ENCODE results near the gene TGFBR1.

DNA sequence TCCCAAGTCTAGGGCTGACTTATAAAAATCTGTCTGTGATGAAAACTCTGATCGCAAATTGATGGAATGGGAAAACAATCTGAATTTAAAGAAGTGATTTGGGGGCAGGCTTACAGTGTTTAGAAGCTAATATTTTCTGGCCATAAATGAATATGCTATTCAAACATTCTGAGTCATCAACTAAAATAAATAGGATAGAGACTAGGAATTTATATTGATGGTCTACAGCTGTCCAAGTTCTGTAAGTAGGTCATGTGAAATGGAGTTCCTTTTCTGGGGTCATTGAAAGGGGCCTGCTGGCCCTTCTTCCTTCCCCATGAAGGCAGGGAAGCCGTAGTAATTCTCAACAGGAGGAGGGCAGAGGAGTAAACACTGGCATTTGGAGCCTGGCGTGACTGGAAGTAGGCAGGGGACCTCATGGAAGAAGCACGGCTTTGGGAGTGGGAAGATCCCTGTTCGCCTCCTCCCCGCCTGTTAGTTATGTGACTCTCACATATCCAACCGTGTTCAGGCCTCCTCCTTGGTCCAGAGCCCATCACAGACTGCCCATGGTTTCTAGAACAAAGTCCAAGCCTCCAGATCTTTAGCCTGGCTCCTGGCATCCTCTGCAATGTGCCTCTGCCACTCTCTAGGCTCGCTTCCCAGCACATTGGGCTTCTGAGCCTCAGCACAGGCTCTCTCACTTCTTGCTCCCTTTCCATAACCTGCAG is 85.1 kb downstream of the TGFBR1 start:
- TF ChIP-seq ZNF248 (tag by site-specific recombination; IDR thresholded peaks at IDR 0.05): no peak
- TF ChIP-seq, protein P1, sequence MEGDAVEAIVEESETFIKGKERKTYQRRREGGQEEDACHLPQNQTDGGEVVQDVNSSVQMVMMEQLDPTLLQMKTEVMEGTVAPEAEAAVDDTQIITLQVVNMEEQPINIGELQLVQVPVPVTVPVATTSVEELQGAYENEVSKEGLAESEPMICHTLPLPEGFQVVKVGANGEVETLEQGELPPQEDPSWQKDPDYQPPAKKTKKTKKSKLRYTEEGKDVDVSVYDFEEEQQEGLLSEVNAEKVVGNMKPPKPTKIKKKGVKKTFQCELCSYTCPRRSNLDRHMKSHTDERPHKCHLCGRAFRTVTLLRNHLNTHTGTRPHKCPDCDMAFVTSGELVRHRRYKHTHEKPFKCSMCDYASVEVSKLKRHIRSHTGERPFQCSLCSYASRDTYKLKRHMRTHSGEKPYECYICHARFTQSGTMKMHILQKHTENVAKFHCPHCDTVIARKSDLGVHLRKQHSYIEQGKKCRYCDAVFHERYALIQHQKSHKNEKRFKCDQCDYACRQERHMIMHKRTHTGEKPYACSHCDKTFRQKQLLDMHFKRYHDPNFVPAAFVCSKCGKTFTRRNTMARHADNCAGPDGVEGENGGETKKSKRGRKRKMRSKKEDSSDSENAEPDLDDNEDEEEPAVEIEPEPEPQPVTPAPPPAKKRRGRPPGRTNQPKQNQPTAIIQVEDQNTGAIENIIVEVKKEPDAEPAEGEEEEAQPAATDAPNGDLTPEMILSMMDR (tag by site-specific recombination; IDR thresholded peaks at IDR 0.05): no peak
- TF ChIP-seq ZNF777 (tag by site-specific recombination; IDR thresholded peaks at IDR 0.05; ENCODE audit: borderline replicate concordance): no peak
- TF ChIP-seq BCL11B (tag by site-specific recombination; IDR thresholded peaks at IDR 0.05; ENCODE audit: low read depth): no peak
- TF ChIP-seq HOXA7 (CRISPR knock-in tag; IDR thresholded peaks at IDR 0.05; ENCODE audit: borderline replicate concordance): no peak
- TF ChIP-seq ZNF560 (tag by site-specific recombination; IDR thresholded peaks at IDR 0.05; ENCODE audit: borderline replicate concordance): no peak
- TF ChIP-seq, protein P2, sequence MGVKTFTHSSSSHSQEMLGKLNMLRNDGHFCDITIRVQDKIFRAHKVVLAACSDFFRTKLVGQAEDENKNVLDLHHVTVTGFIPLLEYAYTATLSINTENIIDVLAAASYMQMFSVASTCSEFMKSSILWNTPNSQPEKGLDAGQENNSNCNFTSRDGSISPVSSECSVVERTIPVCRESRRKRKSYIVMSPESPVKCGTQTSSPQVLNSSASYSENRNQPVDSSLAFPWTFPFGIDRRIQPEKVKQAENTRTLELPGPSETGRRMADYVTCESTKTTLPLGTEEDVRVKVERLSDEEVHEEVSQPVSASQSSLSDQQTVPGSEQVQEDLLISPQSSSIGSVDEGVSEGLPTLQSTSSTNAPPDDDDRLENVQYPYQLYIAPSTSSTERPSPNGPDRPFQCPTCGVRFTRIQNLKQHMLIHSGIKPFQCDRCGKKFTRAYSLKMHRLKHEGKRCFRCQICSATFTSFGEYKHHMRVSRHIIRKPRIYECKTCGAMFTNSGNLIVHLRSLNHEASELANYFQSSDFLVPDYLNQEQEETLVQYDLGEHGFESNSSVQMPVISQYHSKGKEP (tag by site-specific recombination; IDR thresholded peaks at IDR 0.05): no peak
- TF ChIP-seq ZNF776 (tag by site-specific recombination; IDR thresholded peaks at IDR 0.05; ENCODE audit: borderline replicate concordance): no peak
- TF ChIP-seq ZFP69B (tag by site-specific recombination; IDR thresholded peaks at IDR 0.05): no peak
- TF ChIP-seq, protein P3, sequence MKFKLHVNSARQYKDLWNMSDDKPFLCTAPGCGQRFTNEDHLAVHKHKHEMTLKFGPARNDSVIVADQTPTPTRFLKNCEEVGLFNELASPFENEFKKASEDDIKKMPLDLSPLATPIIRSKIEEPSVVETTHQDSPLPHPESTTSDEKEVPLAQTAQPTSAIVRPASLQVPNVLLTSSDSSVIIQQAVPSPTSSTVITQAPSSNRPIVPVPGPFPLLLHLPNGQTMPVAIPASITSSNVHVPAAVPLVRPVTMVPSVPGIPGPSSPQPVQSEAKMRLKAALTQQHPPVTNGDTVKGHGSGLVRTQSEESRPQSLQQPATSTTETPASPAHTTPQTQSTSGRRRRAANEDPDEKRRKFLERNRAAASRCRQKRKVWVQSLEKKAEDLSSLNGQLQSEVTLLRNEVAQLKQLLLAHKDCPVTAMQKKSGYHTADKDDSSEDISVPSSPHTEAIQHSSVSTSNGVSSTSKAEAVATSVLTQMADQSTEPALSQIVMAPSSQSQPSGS (tag by site-specific recombination; IDR thresholded peaks at IDR 0.05; ENCODE audit: low read depth): no peak
- TF ChIP-seq ZNF23 (tag by site-specific recombination; IDR thresholded peaks at IDR 0.05; ENCODE audit: borderline replicate concordance): no peak
- TF ChIP-seq ZNF121 (tag by site-specific recombination; IDR thresholded peaks at IDR 0.05): no peak

All from HEK293 (cell line).